Osteocyte (in vitro differentiated cells): ENCODE data around the gene JUP. TPM values are rescaled to one million over a fixed set of nuclear protein-coding genes. Genes with fewer than 3 reads are reported as not detected.

Source experiments
- DNase-seq: peaks from one replicate; pipeline ENCODE4 v3.0.0; 2021; ENCODE audit warnings: mixed read lengths; ENCODE audit not compliant: unreplicated experiment; ENCODE audit errors: extremely low spot score
- H3K27ac Mint-ChIP-seq: one replicate; pipeline ENCODE4 v1.8.0; 2021; ENCODE audit warnings: mild to moderate bottlenecking, mixed read lengths; ENCODE audit not compliant: unreplicated experiment
- H3K27me3 Mint-ChIP-seq: one replicate; pipeline ENCODE4 v1.8.0; 2021; ENCODE audit warnings: mixed read lengths; ENCODE audit not compliant: unreplicated experiment
- H3K36me3 Mint-ChIP-seq: one replicate; pipeline ENCODE4 v1.8.0; 2021; ENCODE audit warnings: mixed read lengths; ENCODE audit not compliant: unreplicated experiment
- H3K4me1 Mint-ChIP-seq: one replicate; pipeline ENCODE4 v1.8.0; 2021; ENCODE audit warnings: mixed read lengths; ENCODE audit not compliant: unreplicated experiment
- H3K4me3 Mint-ChIP-seq: one replicate; pipeline ENCODE4 v1.8.0; 2021; ENCODE audit warnings: mild to moderate bottlenecking, moderate library complexity, mixed read lengths; ENCODE audit not compliant: unreplicated experiment
- H3K9me3 Mint-ChIP-seq: one replicate; pipeline ENCODE4 v1.8.0; 2021; ENCODE audit warnings: mixed read lengths; ENCODE audit not compliant: unreplicated experiment
- CTCF ChIP-seq: fragments of 200-600 bp; sonication (generic); IDR thresholded peaks from 2 replicates; pipeline ENCODE4 v1.5.0; 2021; ENCODE audit warnings: antibody characterized with exemption, mild to moderate bottlenecking, moderate library complexity
- total RNA-seq: library from RNA; stranded (reverse); gene quantifications from 2 replicates; pipeline ENCODE4 v1.2.1, GENCODE V29; 2021

The JUP gene
- total RNA-seq, 1 donor from 2014 or later = 92.6 TPM

- no peak for DNase-seq
- H3K27me3 Mint-ChIP-seq = no peaks in the 10 kb centered on the region
- H3K27ac Mint-ChIP-seq = no peak overlapping the region
- H3K4me1 Mint-ChIP-seq = peaks cover 30% of the 10 kb centered on the region
- H3K9me3 Mint-ChIP-seq = no peaks in the 10 kb centered on the region
- peaks cover 2% of the 10 kb centered on the region for H3K36me3 Mint-ChIP-seq
- H3K4me3 Mint-ChIP-seq = no peak overlapping the region
- no peak for TF ChIP-seq CTCF
Observed at GRCh38 chr17:41797377-41797776, 10.9 kb upstream of the JUP start.

- H3K4me3 Mint-ChIP-seq = no peak overlapping the region
- H3K36me3 Mint-ChIP-seq = no peaks in the 10 kb centered on the region
- no peaks in the 10 kb centered on the region for H3K9me3 Mint-ChIP-seq
Observed at GRCh38 chr17:41796121-41796895, 9.8 kb upstream of the JUP start.

GRCh38 chr17:41794540-41794975 is 8.0 kb upstream of the JUP start:
- H3K36me3 Mint-ChIP-seq = no peaks in the 10 kb centered on the region
- H3K27me3 Mint-ChIP-seq = no peaks in the 10 kb centered on the region
- no peak overlapping the region for H3K4me3 Mint-ChIP-seq
- peaks cover 24% of the 10 kb centered on the region for H3K4me1 Mint-ChIP-seq
- no peak for DNase-seq
- no peaks in the 10 kb centered on the region for H3K9me3 Mint-ChIP-seq
- H3K27ac Mint-ChIP-seq = no peak overlapping the region
- no peak for TF ChIP-seq CTCF

More at GRCh38 chr17:41796121-41796895, 9.8 kb upstream of the JUP start:
- peaks cover 30% of the 10 kb centered on the region for H3K4me1 Mint-ChIP-seq
- no peak for TF ChIP-seq CTCF
- no peaks in the 10 kb centered on the region for H3K27me3 Mint-ChIP-seq
- no peak for DNase-seq
- no peak overlapping the region for H3K27ac Mint-ChIP-seq

- Mint-ChIP-seq H3K27ac (no peak overlapping the region), H3K4me3 (no peak overlapping the region), H3K27me3 (no peaks in the 10 kb centered on the region), H3K4me1 (peaks cover 24% of the 10 kb centered on the region), H3K36me3 (no peaks in the 10 kb centered on the region), H3K9me3 (no peaks in the 10 kb centered on the region)
- no peak for TF ChIP-seq CTCF
- DNase-seq = no peak
Observed at GRCh38 chr17:41793784-41794539, 7.5 kb upstream of the JUP start.
